ENCODE data around the gene IGF1.

The IGF1 gene

GRCh38 chr12:102480406-102480805, at the start of gene IGF1:
Gene IGF1, minus strand, starts transcription at chr12:102480563. Its CDS starts 182 bp downstream, at chr12:102480381.
- DNase-seq (ENCODE audit: low read depth, low spot score): peak; percentile 60

- DNase-seq (ENCODE audit: low read depth, low spot score): peak; percentile 17
Observed at GRCh38 chr12:102528111-102528510, 47.7 kb upstream of the IGF1 start.

GRCh38 chr12:102527171-102527720, 46.9 kb upstream of the IGF1 start:
- peak; percentile 47 for DNase-seq (ENCODE audit: low read depth, low spot score)

GRCh38 chr12:102526656-102527055, 46.3 kb upstream of the IGF1 start:
- no peak for DNase-seq (ENCODE audit: low read depth, low spot score)

- DNase-seq (ENCODE audit: low read depth, low spot score): no peak
Observed at GRCh38 chr12:102522768-102523167, 42.4 kb upstream of the IGF1 start.

GRCh38 chr12:102521662-102522277, 41.4 kb upstream of the IGF1 start:
- no peak for DNase-seq (ENCODE audit: low read depth, low spot score)

GRCh38 chr12:102518871-102519270, 38.5 kb upstream of the IGF1 start:
- no peak for DNase-seq (ENCODE audit: low read depth, low spot score)

- no peak for DNase-seq (ENCODE audit: low read depth, low spot score)
Observed at GRCh38 chr12:102514696-102515095, 34.3 kb upstream of the IGF1 start.

GRCh38 chr12:102513739-102514138, 33.4 kb upstream of the IGF1 start:
- DNase-seq (ENCODE audit: low read depth, low spot score): no peak

- no peak for DNase-seq (ENCODE audit: low read depth, low spot score)
Observed at GRCh38 chr12:102513272-102513671, 32.9 kb upstream of the IGF1 start.

- no peak for DNase-seq (ENCODE audit: low read depth, low spot score)
Observed at GRCh38 chr12:102512523-102512922, 32.2 kb upstream of the IGF1 start.

GRCh38 chr12:102511575-102511974, 31.2 kb upstream of the IGF1 start:
- DNase-seq (ENCODE audit: low read depth, low spot score): no peak

- no peak for DNase-seq (ENCODE audit: low read depth, low spot score)
Observed at GRCh38 chr12:102510463-102510862, 30.1 kb upstream of the IGF1 start.

- no peak for DNase-seq (ENCODE audit: low read depth, low spot score)
Observed at GRCh38 chr12:102510031-102510430, 29.7 kb upstream of the IGF1 start.

- no peak for DNase-seq (ENCODE audit: low read depth, low spot score)
Observed at GRCh38 chr12:102509123-102509626, 28.8 kb upstream of the IGF1 start.

GRCh38 chr12:102508052-102508451, 27.7 kb upstream of the IGF1 start:
- no peak for DNase-seq (ENCODE audit: low read depth, low spot score)

GRCh38 chr12:102507301-102507700, 26.9 kb upstream of the IGF1 start:
- no peak for DNase-seq (ENCODE audit: low read depth, low spot score)

- no peak for DNase-seq (ENCODE audit: low read depth, low spot score)
Observed at GRCh38 chr12:102504871-102505270, 24.5 kb upstream of the IGF1 start.

- no peak for DNase-seq (ENCODE audit: low read depth, low spot score)
Observed at GRCh38 chr12:102504280-102504679, 23.9 kb upstream of the IGF1 start.

GRCh38 chr12:102503831-102504230, 23.5 kb upstream of the IGF1 start:
- DNase-seq (ENCODE audit: low read depth, low spot score): no peak

GRCh38 chr12:102503056-102503681, 22.8 kb upstream of the IGF1 start:
- DNase-seq (ENCODE audit: low read depth, low spot score): no peak

- peak; percentile 4 for DNase-seq (ENCODE audit: low read depth, low spot score)
Observed at GRCh38 chr12:102501773-102502172, 21.4 kb upstream of the IGF1 start.

- DNase-seq (ENCODE audit: low read depth, low spot score): no peak
Observed at GRCh38 chr12:102498471-102498870, 18.1 kb upstream of the IGF1 start.
